CD4-positive, alpha-beta T cell treated with Interleukin-17A for 1 hour (primary cell): ENCODE data around the gene ROGDI.

Experiments
- DNase-seq: peaks from one replicate; pipeline ENCODE4 v3.0.0-alpha.2; 2020

The ROGDI gene

DNA sequence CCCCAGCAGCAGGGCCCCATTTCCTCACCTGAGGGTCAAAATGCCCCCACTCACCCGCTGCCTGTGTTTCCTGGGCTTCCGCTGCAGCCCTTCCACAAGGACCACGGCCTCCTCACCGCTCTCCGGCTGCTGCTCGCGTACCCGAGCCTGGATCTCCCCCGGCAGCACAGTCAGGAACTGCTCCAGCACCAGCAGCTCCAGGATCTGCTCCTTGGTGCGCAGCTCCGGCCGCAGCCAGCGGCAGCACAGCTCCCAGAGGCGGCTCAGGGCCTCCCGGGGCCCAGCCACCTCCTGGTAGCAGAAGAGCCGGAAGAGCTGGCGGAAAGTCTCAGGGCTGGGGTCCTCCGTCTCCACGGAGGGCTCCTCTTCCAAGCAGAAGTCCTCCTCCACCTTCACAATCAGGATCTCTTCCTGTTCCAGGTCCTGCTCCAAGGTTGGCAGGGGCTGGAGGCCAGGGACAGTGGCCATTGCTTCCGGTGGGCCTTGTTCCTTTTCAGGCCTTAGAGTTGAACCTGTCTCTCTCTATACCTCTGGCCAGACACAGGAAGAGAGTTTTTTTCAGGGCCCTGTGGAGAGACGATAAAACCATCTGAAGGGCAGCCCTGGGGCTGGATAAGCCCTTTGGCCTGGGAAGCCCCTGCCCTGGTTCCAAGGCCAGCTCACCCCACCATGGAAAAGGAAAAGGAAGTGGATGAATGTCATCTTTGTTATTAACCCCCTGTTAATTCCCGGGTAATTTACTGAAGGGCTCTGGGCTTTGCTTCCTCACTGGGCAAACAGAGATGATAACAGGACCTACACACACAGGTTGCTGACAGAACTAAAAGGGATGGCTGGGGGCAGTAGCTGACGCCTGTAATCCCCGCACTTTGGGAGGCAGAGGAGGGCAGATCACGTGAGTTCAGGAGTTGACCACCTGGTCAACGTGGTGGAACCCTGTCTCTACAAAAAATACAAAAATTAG is 36.6 kb downstream of the ROGDI start:
- DNase-seq: no peak

DNA sequence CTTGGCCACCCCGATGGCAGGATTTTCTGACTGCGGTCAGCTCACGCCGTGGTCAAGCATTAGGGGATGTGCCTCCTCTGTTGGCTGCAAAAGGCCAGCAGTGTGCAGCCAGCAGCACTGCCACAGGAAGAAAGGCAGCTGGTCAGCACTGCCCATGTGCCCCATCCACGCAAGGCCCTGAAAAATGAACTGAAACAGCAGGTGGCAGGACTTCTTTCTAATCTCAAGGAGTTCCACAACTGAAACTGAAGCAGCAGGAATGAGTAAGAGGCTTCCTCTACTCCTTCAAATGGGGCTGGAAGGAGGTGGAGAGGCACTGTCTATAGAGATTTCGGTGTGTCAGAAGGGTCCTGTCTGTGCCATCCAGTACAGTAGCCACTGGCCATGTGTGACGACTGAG is 38.6 kb downstream of the ROGDI start:
- DNase-seq: no peak

DNA sequence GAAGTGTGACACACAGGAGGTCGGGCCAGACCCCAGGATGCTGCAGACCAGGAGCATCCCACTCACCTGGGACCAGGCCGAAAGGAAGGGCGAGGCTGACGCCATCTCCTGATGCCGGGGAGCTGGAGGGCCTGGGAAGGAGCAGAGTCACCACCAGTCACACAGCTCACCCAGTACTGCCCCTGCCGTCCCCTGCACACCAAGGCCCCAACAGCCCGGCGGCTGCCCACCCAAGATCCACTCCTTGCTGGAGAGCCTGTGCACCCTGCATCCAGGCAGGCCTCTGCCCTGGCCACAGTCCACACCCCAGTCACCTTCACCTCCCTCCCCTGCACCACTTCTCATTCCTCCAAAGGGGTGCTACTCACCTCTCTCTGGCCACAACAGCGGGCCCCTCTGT is 40.2 kb downstream of the ROGDI start:
- DNase-seq: no peak

DNA sequence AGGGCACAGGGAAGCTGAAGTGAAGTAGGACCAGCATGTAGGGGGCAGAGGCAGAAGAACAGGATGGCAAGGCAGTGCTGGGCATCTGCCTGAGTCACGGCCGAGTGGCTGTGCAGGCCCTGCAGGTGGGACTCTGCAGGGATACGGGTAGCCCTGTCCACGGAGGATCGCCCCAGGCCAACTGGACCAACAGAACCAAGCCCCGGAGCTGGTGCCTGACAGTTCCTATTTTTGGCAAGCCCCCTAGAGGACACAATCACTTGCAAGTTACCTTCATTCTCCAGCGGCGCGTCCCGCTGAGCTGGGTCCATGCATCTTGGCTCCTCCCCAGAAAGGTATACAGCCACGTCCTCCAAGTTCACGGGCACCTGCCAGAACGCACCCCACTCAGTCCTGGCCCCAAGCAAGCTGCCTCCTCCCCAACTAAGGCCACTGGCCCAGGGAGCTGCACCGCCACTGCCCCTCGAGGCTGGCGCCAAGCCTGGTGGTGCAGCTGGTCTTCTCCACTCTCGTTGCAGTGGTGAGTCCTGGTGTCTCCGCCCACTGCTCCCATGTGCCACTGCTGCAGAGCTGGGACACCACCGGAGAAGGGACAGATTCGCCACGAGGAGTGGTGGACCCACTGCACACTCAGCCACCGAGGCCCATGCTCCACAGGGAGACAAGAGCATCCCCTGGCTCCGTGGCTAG is 42.1 kb downstream of the ROGDI start:
- no peak for DNase-seq

DNA sequence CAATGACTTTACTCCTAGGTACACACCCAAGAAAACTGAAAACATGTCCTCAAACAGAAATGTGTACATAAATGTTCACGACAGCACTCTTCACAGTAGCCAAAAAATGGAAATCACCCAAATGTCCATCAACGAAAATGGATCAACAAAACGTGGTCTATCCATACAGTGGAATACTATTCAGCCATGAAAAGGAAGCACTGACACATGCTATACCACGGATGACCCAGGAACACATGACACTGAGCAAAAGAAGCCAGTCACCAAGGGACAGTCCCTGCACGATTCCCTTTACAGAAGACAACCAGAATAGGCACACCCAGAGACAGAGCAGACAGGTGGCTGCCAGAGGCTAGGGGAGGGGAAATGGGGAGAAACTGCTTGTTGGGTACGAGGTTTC is 46.7 kb downstream of the ROGDI start:
- DNase-seq: no peak

DNA sequence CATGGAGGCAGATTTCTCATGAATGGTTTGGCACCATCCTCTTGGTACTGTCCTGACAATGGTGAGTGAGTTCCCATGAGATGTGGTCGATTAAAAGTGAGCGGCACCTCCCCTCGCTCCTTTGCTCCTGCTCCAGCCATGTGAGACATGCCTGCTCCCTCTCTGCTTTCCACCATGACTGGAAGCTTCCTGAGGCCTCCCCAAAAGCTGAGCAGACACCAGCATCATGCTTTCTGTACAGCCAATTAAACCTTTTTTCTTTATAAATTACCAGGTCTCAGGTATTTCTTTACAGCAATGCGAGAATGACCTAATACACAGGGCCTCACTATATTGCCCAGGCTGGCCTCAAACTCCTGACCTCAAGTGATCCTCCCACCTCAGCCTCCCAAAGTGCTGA is 47.6 kb downstream of the ROGDI start:
- DNase-seq: no peak

DNA sequence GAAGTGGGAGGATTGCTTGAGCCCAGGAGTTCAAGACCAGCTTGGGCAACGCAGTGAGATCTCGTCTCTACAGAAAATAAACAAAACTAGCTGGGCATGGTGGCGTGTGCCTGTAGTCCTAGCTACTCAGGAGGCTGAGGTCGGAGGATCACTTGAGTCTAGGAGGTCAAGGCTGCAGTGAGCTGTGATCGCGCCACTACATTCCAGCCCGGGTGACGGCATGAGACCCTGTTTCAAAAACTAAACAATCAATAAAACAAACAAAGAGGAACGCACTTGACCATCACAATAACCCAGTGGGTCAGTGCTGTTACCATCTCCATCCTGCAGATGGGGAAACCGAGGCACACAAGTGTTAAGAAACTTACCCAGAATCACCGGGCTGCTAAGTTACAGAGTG is 49.2 kb downstream of the ROGDI start:
- no peak for DNase-seq

DNA sequence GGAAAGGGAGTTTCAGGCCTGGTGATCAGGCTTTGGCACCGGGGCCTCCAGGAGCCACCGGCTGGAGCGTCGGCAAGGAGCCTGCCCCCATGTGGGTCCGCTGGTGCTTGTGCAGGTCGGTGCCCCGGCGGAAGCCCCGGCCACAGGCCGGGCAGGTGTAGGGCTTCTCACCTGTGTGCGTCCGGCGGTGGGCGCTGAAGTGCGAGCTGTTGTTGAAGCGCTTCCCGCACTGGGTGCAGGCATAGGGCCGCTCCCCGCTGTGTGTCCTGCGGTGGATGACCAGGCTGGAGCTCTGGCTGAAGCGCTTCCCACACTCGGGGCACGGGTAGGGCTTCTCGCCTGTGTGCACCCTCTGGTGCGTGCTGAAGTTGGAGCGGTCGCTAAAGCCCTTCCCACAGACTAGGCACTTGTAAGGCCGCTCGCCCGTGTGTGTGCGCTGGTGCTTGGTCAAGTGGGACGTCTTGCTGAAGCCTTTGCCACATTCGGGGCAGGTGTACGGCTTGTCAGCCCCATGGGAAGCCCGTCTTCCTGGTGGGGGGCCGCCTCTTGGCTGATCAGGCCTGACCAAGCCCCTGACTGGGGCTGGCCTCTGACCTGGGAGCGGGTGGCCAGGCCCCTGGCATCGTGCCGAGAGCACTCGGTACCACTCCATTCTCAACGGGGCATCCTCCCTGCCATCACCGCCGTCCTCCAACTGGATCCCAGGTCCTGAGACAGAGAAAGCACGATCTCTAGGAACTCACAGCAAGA is 49.9 kb downstream of the ROGDI start:
- DNase-seq: no peak

DNA sequence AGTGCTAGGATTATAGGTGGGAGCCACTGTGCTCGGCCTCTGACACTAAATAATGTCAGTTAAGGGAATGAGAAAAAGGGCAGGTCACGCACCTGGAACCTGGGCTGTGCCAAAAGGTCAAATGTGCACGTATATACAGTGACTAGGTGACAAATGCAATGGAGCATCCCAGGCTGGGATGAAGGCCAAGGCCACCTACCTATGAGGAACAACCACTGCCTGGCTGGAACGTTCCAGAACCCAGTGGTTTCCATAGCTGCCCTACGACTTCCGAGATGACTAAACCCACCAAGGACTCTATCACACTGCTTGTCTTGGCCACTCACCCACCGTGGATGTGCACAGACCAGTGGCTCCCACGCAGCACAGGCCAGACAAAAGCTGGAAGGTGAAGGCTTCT is 51.5 kb downstream of the ROGDI start:
- no peak for DNase-seq

DNA sequence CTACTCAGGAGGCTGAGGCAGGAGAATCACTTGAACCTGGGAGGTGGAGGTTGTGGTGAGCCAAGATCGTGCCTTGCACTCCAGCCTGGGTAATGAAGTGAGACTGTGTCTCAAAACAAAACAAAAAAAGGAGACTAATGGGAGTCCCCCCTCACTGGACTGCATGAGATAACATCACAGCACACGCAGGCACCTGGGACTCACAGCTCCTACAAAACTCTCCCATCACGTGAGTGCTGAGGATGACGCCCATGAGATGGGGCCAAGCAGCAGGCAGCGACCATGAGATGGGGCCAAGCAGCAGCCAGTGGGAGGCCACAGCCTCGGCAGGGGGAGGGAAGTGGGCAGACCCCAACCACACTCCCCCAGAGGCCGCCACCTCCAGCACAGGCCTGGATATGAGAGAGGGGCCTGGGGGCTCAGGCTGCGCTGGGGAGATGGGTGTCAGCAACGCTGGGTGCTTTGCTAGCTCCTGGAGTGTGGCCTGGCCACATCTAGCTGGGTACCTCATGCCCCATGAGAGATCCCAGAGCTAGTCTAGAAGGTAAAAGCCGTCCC is 52.7 kb downstream of the ROGDI start:
- DNase-seq: no peak

DNA sequence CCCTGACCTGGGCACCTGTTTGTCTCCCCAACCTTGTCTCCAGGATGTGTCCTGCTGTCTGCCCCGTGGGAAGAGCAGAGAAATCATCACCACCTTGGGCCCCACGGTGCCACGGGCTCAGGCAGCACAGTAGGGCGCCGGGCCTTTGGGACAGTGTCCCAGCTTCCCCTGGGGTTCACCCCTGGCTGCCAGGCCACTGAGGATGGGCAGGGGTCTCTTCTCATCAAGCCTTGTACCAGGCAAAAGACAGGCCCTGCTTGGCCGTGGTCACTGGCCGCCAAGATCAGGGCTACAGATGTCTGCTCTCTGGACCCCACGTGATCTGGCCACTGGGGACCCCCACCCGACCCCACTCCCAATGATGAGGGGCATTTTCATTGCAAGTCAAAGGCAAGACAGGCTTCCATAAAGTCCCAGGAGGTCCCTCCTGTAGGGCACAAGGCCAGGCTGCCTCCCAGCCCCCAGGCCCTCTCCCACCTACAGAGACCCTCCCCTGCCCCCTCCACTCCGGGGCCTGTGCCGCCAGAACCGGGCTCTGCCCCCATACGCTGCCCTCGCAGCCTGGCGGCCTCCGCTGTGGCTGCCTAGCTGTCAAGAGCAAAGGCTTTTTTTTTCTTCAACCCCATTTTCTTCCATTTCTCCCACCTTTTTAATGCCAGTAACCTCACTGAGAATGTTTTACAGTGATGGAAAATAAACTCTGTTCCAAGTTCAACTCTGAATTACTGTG is 53.6 kb downstream of the ROGDI start:
- DNase-seq: no peak

DNA sequence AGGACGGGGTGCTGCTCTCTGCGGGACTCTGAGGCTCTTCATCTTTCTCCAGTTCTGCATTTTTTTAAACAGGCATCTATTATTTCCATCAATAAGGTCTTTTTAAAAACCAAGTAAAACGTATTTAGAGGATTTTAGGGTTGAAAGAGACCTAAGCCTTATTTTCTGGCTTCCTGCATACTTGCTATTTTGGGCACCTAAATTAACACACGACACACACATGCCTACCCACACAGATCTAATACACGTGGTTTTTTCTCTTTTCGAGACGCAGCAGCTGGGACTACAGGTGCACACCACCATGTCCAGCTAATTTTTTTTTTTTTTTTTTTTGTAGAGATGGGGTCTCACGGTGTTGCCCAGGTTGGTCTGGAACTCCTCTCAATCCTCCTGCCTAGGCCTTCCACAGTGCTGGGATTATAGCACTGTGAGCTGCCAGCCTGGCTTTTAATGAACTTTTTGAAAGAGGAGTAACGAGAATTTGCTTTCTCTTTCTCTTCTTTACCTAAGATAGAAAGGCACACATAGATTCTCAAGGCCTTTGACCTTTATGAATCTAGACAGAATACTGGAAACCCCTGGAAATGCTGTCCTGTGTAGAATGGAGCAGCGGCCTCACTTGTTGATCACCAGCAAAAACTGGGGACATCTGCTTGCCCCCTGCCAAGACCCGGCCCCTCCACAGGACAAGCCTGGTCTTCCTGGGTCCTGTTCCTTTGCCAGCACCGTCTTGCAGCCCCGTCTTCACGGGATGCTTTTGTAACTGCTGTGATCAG is 54.3 kb downstream of the ROGDI start:
- no peak for DNase-seq

DNA sequence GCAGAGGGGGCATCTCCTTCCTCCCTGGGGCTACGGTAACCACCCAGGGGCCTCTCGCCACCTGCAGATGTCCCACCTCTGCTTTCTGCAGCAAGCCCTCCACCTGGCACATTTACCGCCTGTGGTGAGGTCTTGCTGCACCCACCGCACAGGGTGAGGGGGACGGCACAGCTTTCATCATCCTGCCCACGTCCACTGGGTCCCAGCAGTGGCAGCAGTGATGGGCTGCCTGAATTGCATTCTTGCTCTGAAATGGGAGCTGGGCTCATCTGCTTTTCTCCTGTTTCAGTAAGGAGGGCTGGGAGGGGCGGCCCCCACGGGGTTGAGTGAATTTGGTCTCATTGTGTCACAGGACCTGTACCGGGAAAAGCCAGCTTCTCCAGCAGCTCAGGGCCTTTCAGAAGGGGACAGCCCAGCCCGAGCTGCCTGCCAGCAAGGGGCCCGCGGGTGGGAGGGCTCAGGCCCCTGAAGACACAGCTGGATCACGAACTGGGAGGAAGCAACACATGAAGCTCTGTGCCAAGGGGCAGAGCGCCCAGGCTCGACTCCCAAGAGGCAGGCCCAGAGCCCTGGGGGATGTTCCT is 55.4 kb downstream of the ROGDI start:
- DNase-seq: no peak
